Spleen (tissue), 7 donors: ENCODE results near the gene DLG5.

Source experiments
- POLR2A ChIP-seq, 3 donors: fragments of 450-650 bp; IDR thresholded peaks; one replicate each; pipeline ENCODE4 v1.5.1; 2017; ENCODE audit warnings: antibody characterized with exemption in 3 of 3, mild to moderate bottlenecking in 1 of 3
- POLR2AphosphoS5 ChIP-seq, 3 donors: sonication (generic); formaldehyde crosslinking; IDR thresholded peaks; one replicate each; pipeline ENCODE4 v1.5.1; 2017; ENCODE audit warnings: antibody characterized with exemption in 3 of 3
- TF ChIP-seq, protein P1 (sequence below), 11 experiments: fragments of 200-600 bp in 7 of 11; fragments of 450-650 bp in 4 of 11; sonication (generic) in 4 of 11; IDR thresholded peaks in 8 of 11; conservative IDR thresholded peaks in 3 of 11; 1 replicate in 7 of 11; 2 replicates in 4 of 11; pipeline versions ENCODE4 v1.4.0 to v1.8.0; 2016 to 2021; ENCODE audit warnings: antibody characterized with exemption in 11 of 11, inconsistent platforms in 4 of 11, mild to moderate bottlenecking in 1 of 11
- donor health status: DM: no; HTN: no; CAD: no; lungs with moderate emphysema.
- donor health status: DM: no; HTN: no; CAD: no.
- donor health status: DM: no; HTN: no; CAD: no.

GRCh38 chr10:77771450-77771849 is 155.1 kb downstream of the DLG5 start:
- TF ChIP-seq, protein P1, sequence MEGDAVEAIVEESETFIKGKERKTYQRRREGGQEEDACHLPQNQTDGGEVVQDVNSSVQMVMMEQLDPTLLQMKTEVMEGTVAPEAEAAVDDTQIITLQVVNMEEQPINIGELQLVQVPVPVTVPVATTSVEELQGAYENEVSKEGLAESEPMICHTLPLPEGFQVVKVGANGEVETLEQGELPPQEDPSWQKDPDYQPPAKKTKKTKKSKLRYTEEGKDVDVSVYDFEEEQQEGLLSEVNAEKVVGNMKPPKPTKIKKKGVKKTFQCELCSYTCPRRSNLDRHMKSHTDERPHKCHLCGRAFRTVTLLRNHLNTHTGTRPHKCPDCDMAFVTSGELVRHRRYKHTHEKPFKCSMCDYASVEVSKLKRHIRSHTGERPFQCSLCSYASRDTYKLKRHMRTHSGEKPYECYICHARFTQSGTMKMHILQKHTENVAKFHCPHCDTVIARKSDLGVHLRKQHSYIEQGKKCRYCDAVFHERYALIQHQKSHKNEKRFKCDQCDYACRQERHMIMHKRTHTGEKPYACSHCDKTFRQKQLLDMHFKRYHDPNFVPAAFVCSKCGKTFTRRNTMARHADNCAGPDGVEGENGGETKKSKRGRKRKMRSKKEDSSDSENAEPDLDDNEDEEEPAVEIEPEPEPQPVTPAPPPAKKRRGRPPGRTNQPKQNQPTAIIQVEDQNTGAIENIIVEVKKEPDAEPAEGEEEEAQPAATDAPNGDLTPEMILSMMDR (IDR thresholded peaks at IDR 0.05 in 8 of 11, conservative IDR thresholded peaks at IDR 0.05 in 3 of 11) = no peak
- TF ChIP-seq POLR2A (IDR thresholded peaks at IDR 0.05) (no peak), POLR2AphosphoS5 (IDR thresholded peaks at IDR 0.05) (no peak)
